HepG2 (cell line): ENCODE measurements around the gene ALOXE3. TPM values are rescaled to one million over a fixed set of nuclear protein-coding genes. Genes with fewer than 3 reads are reported as not detected.
A peak's percentile ranks its signal among the peaks of the same experiment; 100 is the strongest.

Experiments
- KLF12 ChIP-seq: sonication (generic); formaldehyde crosslinking; IDR thresholded peaks from 2 replicates; pipeline ENCODE4 v1.4.0; 2020; ENCODE audit warnings: missing genetic modification reagents, borderline replicate concordance
- KLF13 ChIP-seq: sonication (generic); formaldehyde crosslinking; IDR thresholded peaks from 2 replicates; pipeline ENCODE4 v1.4.0; 2020; ENCODE audit warnings: mild to moderate bottlenecking, missing genetic modification reagents
- MAZ ChIP-seq, 2 experiments: sonication (generic) in 1 of 2; formaldehyde crosslinking in 1 of 2; IDR thresholded peaks; 2 replicates each; pipeline versions ENCODE4 v1.5.0 to v1.6.1; 2012 to 2020; ENCODE audit warnings: low read depth in 2 of 2, mild to moderate bottlenecking in 2 of 2, borderline replicate concordance in 1 of 2, improper control_type of control experiment in 1 of 2, low read length in 1 of 2, missing genetic modification reagents in 1 of 2, moderate library complexity in 1 of 2
- MLLT10 ChIP-seq: sonication (generic); formaldehyde crosslinking; IDR thresholded peaks from 2 replicates; pipeline ENCODE4 v1.4.0; 2020; ENCODE audit warnings: missing genetic modification reagents
- MTA1 ChIP-seq: sonication (generic); formaldehyde crosslinking; IDR thresholded peaks from 2 replicates; pipeline ENCODE4 v1.4.0; 2020; ENCODE audit warnings: missing genetic modification reagents, mild to moderate bottlenecking, borderline replicate concordance
- NR2C2 ChIP-seq: sonication (generic); formaldehyde crosslinking; IDR thresholded peaks from 2 replicates; pipeline ENCODE4 v1.4.0; 2020; ENCODE audit warnings: missing genetic modification reagents, mild to moderate bottlenecking, moderate library complexity, borderline replicate concordance
- PAF1 ChIP-seq: IDR thresholded peaks from 2 replicates; pipeline ENCODE4 v1.6.1; 2016; ENCODE audit warnings: missing genetic modification reagents, missing compliant biosample characterization
- POLR2A ChIP-seq, 2 experiments: IDR thresholded peaks; 2 replicates each; pipeline ENCODE4 v1.6.1; 2011; ENCODE audit warnings: low read depth in 2 of 2, low read length in 2 of 2, mild to moderate bottlenecking in 1 of 2, moderate library complexity in 1 of 2; ENCODE audit not compliant: insufficient read depth in 1 of 2
- SIN3B ChIP-seq: fragments of 150-350 bp; IDR thresholded peaks from 2 replicates; pipeline ENCODE4 v1.6.1; 2014; ENCODE audit warnings: low read length
- U2AF1 ChIP-seq: fragments of 200-400 bp; formaldehyde crosslinking; optimal IDR thresholded peaks from 2 replicates; pipeline ENCODE3; 2017; ENCODE audit warnings: mild to moderate bottlenecking, low read depth, low read length
- ZBTB21 ChIP-seq: sonication (generic); formaldehyde crosslinking; IDR thresholded peaks from 2 replicates; pipeline ENCODE4 v1.4.0; 2020; ENCODE audit warnings: missing genetic modification reagents
- ZNF496 ChIP-seq: sonication (generic); formaldehyde crosslinking; IDR thresholded peaks from 2 replicates; pipeline ENCODE4 v1.8.1; 2023; ENCODE audit warnings: mild to moderate bottlenecking, moderate library complexity, missing genetic modification reagents; ENCODE audit not compliant: insufficient replicate concordance
- ZNF766 ChIP-seq: sonication (generic); formaldehyde crosslinking; IDR thresholded peaks from 2 replicates; pipeline ENCODE4 v1.5.0; 2020; ENCODE audit warnings: missing genetic modification reagents, borderline replicate concordance
- polyA plus RNA-seq, 8 experiments: library from polyadenylated mRNA; depleted of rRNA in 3 of 8; stranded (reverse) in 7 of 8; unstranded in 1 of 8; fragments of >200 nt; fragmentation: Illumina TruSeq in 4 of 8; extraction: Trizol in 4 of 8; gene quantifications; 2 replicates each; pipeline versions ENCODE4 v1.2.1 to v1.2.3, GENCODE V29; 2011 to 2016; ENCODE audit warnings: low read depth in 4 of 8, missing spikeins in 1 of 8, mixed read lengths in 1 of 8; ENCODE audit not compliant: insufficient read depth in 1 of 8
- total RNA-seq, 5 experiments: library from RNA; depleted of rRNA; stranded (reverse); fragments of >200 nt; fragmentation: Illumina TruSeq; extraction: Trizol; gene quantifications; 2 replicates each; pipeline ENCODE4 v1.2.3, GENCODE V29; 2016; ENCODE audit warnings: low read depth in 1 of 5
- TF ChIP-seq, protein P1 (sequence below): sonication (generic); formaldehyde crosslinking; conservative IDR thresholded peaks from 2 replicates; pipeline ENCODE4 v1.8.0; 2022; ENCODE audit warnings: mild to moderate bottlenecking, moderate library complexity, missing genetic modification reagents
- TF ChIP-seq, protein P2 (sequence below): sonication (generic); formaldehyde crosslinking; IDR thresholded peaks from 2 replicates; pipeline ENCODE4 v1.5.1; 2020; ENCODE audit warnings: mild to moderate bottlenecking, missing genetic modification reagents, borderline replicate concordance
- TF ChIP-seq, protein P3 (sequence below): sonication (generic); formaldehyde crosslinking; IDR thresholded peaks from 2 replicates; pipeline ENCODE4 v1.4.0; 2020; ENCODE audit warnings: missing genetic modification reagents
- TF ChIP-seq, protein P4 (sequence below): sonication (generic); formaldehyde crosslinking; IDR thresholded peaks from 2 replicates; pipeline ENCODE4 v1.5.0; 2020; ENCODE audit warnings: missing genetic modification reagents

ALOXE3 gene
- total and polyA plus RNA-seq, 2 of the 13 experiments (the other 11 are each of a cell fraction or from before 2014, with no cell fraction given) = 0.07 TPM; not detected in 1

- TF ChIP-seq, protein P1, sequence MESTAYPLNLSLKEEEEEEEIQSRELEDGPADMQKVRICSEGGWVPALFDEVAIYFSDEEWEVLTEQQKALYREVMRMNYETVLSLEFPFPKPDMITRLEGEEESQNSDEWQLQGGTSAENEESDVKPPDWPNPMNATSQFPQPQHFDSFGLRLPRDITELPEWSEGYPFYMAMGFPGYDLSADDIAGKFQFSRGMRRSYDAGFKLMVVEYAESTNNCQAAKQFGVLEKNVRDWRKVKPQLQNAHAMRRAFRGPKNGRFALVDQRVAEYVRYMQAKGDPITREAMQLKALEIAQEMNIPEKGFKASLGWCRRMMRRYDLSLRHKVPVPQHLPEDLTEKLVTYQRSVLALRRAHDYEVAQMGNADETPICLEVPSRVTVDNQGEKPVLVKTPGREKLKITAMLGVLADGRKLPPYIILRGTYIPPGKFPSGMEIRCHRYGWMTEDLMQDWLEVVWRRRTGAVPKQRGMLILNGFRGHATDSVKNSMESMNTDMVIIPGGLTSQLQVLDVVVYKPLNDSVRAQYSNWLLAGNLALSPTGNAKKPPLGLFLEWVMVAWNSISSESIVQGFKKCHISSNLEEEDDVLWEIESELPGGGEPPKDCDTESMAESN = peak; percentile 25; the same call in 1 of the 2 replicates
- TF ChIP-seq SIN3B (no peak), MTA1 (no peak), MLLT10 (CRISPR knock-in tag) (no peak), ZNF766 (CRISPR knock-in tag) (no peak), POLR2A (IDR thresholded peaks at IDR 0.05; ENCODE audit: insufficient read depth in 1 of 2, low read depth in 2 of 2, low read length in 2 of 2) (peak; percentile 7 to 80; a peak in 3 of 4 replicates), KLF13 (CRISPR knock-in tag) (no peak), PAF1 (CRISPR knock-in tag) (peak; percentile 92; the same call in 1 of the 2 replicates), ZBTB21 (no peak), ZNF496 (CRISPR knock-in tag) (no peak), MAZ (IDR thresholded peaks at IDR 0.05; ENCODE audit: borderline replicate concordance, low read depth, low read length) (no peak; the same call in 1 of the 2 replicates), MAZ (CRISPR knock-in tag; IDR thresholded peaks at IDR 0.05; ENCODE audit: low read depth) (peak; percentile 11; the same call in 1 of the 2 replicates), U2AF1 (no peak), NR2C2 (CRISPR knock-in tag) (0 out of 2 replicates have a peak, but pooled peaks have one; percentile 8), KLF12 (no peak)
- TF ChIP-seq, protein P2, sequence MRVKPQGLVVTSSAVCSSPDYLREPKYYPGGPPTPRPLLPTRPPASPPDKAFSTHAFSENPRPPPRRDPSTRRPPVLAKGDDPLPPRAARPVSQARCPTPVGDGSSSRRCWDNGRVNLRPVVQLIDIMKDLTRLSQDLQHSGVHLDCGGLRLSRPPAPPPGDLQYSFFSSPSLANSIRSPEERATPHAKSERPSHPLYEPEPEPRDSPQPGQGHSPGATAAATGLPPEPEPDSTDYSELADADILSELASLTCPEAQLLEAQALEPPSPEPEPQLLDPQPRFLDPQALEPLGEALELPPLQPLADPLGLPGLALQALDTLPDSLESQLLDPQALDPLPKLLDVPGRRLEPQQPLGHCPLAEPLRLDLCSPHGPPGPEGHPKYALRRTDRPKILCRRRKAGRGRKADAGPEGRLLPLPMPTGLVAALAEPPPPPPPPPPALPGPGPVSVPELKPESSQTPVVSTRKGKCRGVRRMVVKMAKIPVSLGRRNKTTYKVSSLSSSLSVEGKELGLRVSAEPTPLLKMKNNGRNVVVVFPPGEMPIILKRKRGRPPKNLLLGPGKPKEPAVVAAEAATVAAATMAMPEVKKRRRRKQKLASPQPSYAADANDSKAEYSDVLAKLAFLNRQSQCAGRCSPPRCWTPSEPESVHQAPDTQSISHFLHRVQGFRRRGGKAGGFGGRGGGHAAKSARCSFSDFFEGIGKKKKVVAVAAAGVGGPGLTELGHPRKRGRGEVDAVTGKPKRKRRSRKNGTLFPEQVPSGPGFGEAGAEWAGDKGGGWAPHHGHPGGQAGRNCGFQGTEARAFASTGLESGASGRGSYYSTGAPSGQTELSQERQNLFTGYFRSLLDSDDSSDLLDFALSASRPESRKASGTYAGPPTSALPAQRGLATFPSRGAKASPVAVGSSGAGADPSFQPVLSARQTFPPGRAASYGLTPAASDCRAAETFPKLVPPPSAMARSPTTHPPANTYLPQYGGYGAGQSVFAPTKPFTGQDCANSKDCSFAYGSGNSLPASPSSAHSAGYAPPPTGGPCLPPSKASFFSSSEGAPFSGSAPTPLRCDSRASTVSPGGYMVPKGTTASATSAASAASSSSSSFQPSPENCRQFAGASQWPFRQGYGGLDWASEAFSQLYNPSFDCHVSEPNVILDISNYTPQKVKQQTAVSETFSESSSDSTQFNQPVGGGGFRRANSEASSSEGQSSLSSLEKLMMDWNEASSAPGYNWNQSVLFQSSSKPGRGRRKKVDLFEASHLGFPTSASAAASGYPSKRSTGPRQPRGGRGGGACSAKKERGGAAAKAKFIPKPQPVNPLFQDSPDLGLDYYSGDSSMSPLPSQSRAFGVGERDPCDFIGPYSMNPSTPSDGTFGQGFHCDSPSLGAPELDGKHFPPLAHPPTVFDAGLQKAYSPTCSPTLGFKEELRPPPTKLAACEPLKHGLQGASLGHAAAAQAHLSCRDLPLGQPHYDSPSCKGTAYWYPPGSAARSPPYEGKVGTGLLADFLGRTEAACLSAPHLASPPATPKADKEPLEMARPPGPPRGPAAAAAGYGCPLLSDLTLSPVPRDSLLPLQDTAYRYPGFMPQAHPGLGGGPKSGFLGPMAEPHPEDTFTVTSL (CRISPR knock-in tag) = 0 out of 2 replicates have a peak, but pooled peaks have one; percentile 8
- TF ChIP-seq, protein P3, sequence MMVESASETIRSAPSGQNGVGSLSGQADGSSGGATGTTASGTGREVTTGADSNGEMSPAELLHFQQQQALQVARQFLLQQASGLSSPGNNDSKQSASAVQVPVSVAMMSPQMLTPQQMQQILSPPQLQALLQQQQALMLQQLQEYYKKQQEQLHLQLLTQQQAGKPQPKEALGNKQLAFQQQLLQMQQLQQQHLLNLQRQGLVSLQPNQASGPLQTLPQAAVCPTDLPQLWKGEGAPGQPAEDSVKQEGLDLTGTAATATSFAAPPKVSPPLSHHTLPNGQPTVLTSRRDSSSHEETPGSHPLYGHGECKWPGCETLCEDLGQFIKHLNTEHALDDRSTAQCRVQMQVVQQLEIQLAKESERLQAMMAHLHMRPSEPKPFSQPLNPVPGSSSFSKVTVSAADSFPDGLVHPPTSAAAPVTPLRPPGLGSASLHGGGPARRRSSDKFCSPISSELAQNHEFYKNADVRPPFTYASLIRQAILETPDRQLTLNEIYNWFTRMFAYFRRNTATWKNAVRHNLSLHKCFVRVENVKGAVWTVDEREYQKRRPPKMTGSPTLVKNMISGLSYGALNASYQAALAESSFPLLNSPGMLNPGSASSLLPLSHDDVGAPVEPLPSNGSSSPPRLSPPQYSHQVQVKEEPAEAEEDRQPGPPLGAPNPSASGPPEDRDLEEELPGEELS = no peak
- TF ChIP-seq, protein P4, sequence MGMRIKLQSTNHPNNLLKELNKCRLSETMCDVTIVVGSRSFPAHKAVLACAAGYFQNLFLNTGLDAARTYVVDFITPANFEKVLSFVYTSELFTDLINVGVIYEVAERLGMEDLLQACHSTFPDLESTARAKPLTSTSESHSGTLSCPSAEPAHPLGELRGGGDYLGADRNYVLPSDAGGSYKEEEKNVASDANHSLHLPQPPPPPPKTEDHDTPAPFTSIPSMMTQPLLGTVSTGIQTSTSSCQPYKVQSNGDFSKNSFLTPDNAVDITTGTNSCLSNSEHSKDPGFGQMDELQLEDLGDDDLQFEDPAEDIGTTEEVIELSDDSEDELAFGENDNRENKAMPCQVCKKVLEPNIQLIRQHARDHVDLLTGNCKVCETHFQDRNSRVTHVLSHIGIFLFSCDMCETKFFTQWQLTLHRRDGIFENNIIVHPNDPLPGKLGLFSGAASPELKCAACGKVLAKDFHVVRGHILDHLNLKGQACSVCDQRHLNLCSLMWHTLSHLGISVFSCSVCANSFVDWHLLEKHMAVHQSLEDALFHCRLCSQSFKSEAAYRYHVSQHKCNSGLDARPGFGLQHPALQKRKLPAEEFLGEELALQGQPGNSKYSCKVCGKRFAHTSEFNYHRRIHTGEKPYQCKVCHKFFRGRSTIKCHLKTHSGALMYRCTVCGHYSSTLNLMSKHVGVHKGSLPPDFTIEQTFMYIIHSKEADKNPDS (CRISPR knock-in tag) = no peak
These were observed 61.2 kb downstream of the ALOXE3 start (continued) for GRCh38 chr17:8056976-8057625.
